Testis (tissue), 3 donors: ENCODE results near the gene PROSER3. TPM values are rescaled to one million over a fixed set of nuclear protein-coding genes. Genes with fewer than 3 reads are reported as not detected.

ENCODE experiments used
- DNase-seq: peaks from one replicate; pipeline ENCODE4 v3.0.0-alpha.2; 2019
- H3K27ac ChIP-seq, 2 donors: fragments of 200-600 bp; sonication (generic); one replicate each; pipeline ENCODE4 v1.5.1; 2019
- H3K27me3 ChIP-seq: fragments of 200-600 bp; sonication (generic); one replicate; pipeline ENCODE4 v1.5.1; 2019
- H3K36me3 ChIP-seq: fragments of 200-600 bp; sonication (generic); one replicate; pipeline ENCODE4 v1.5.1; 2017; ENCODE audit warnings: low read depth; ENCODE audit errors: missing control alignments
- H3K4me1 ChIP-seq: fragments of 200-600 bp; sonication (generic); one replicate; pipeline ENCODE4 v1.5.1; 2019
- H3K4me3 ChIP-seq, 2 donors: fragments of 200-600 bp; sonication (generic); one replicate each; pipeline ENCODE4 v1.5.1; 2017 to 2019
- H3K9me3 ChIP-seq: fragments of 200-600 bp; sonication (generic); one replicate; pipeline ENCODE4 v1.5.1; 2017
- CTCF ChIP-seq, 3 experiments: fragments of 450-650 bp in 2 of 3; fragments of 200-600 bp in 1 of 3; sonication (generic) in 1 of 3; IDR thresholded peaks; one replicate each; pipeline ENCODE4 v1.5.1; 2016 to 2019; ENCODE audit warnings: antibody characterized with exemption in 3 of 3, mild to moderate bottlenecking in 2 of 3, moderate library complexity in 1 of 3
- POLR2A ChIP-seq: fragments of 450-650 bp; IDR thresholded peaks from one replicate; pipeline ENCODE4 v1.6.1; 2017; ENCODE audit warnings: antibody characterized with exemption, mild to moderate bottlenecking, moderate library complexity
- WGBS, 2 donors: methylation state at CpG; one replicate each; pipeline ENCODE4 v1.1.5; 2018; 5-methylcytosine and 5-hydroxymethylcytosine counted together
- intact Hi-C: fragments of 100-400 bp; cut with DNase I; formaldehyde crosslinking; loops from one replicate; pipeline ENCODE4 v1.15.1; 2023; ENCODE audit warnings: low total_unique reads
- polyA plus RNA-seq: library from polyadenylated mRNA; stranded (reverse); fragments of 350-450 nt; fragmentation: Illumina TruSeq; extraction: RNeasy Lipid Tissue Mini Kit (QIAGEN cat#74804); gene quantifications from one replicate; pipeline ENCODE4 v1.2.3, GENCODE V29; 2014; ENCODE audit warnings: low read depth, low replicate concordance; ENCODE audit not compliant: insufficient read depth
- total RNA-seq, 2 donors: library from RNA; depleted of rRNA; stranded (reverse); fragments of >200 nt; gene quantifications; one replicate each; pipeline ENCODE4 v1.2.3, GENCODE V29; 2016

The PROSER3 gene
- total and polyA plus RNA-seq, 3 donors from 2014 or later = 48.3 to 75.9 (median 72.0) TPM

- WGBS, 2 donors = 80 to 94% methylated on average over 2 of the region's 2 CpGs
- Histone ChIP-seq H3K9me3 (no peaks in the 10 kb centered on the region), H3K4me3 (no peak overlapping the region), H3K27ac (no peak overlapping the region), H3K27me3 (no peaks in the 10 kb centered on the region), H3K36me3 (no peaks in the 10 kb centered on the region), H3K4me1 (peaks cover 10% of the 10 kb centered on the region)
- TF ChIP-seq POLR2A (no peak), CTCF (IDR thresholded peaks at IDR 0.05) (no peak)
- DNase-seq = no peak
- intact Hi-C loops = loop anchor here (10.0 kb wide), 1 partner anchor 169 kb away; the partner anchor contains the start of gene TMEM147
These were observed 44.5 kb upstream of the PROSER3 start for GRCh38 chr19:35713506-35713850.

- Histone ChIP-seq H3K4me1 (peaks cover 12% of the 10 kb centered on the region), H3K4me3 (no peak overlapping the region), H3K9me3 (no peaks in the 10 kb centered on the region), H3K27ac (no peak overlapping the region), H3K27me3 (no peaks in the 10 kb centered on the region), H3K36me3 (no peaks in the 10 kb centered on the region)
- intact Hi-C loops = loop anchor here (10.0 kb wide), 1 partner anchor 169 kb away; the partner anchor contains the start of gene TMEM147
- no peak for DNase-seq
- TF ChIP-seq CTCF (IDR thresholded peaks at IDR 0.05) = no peak
- no peak for TF ChIP-seq POLR2A
- WGBS, 2 donors = 79 to 89% methylated on average over 10 to 12 of the region's 12 CpGs
These were observed 44.0 kb upstream of the PROSER3 start for GRCh38 chr19:35713904-35714495.

GRCh38 chr19:35714601-35715354 is 43.2 kb upstream of the PROSER3 start:
- no peak overlapping the region for H3K4me3 ChIP-seq
- 70 to 78% methylated on average over 10 to 14 of the region's 14 CpGs for WGBS, 2 donors
- peaks cover 20% of the 10 kb centered on the region for H3K4me1 ChIP-seq
- intact Hi-C loops = loop anchor here (10.0 kb wide), 1 partner anchor 170 kb away; the partner anchor contains the start of gene TMEM147
- no peaks in the 10 kb centered on the region for H3K27me3 ChIP-seq
- DNase-seq = no peak
- no peak overlapping the region for H3K27ac ChIP-seq
- no peak for TF ChIP-seq CTCF (IDR thresholded peaks at IDR 0.05)
- TF ChIP-seq POLR2A = no peak
- H3K36me3 ChIP-seq = no peaks in the 10 kb centered on the region
- H3K9me3 ChIP-seq = no peaks in the 10 kb centered on the region

- H3K4me1 ChIP-seq = peaks cover 25% of the 10 kb centered on the region
- no peaks in the 10 kb centered on the region for H3K36me3 ChIP-seq
- no peaks in the 10 kb centered on the region for H3K9me3 ChIP-seq
- intact Hi-C loops = loop anchor here (10.0 kb wide), 1 partner anchor 171 kb away; the partner anchor contains the start of gene TMEM147
- DNase-seq = no peak
- no peak overlapping the region for H3K27ac ChIP-seq
- no peak overlapping the region for H3K4me3 ChIP-seq
- TF ChIP-seq CTCF (IDR thresholded peaks at IDR 0.05) (no peak), POLR2A (no peak)
- H3K27me3 ChIP-seq = no peaks in the 10 kb centered on the region
- WGBS, 2 donors = 60 to 77% methylated on average over 1 to 7 of the region's 7 CpGs
These were observed 42.6 kb upstream of the PROSER3 start for GRCh38 chr19:35715355-35715809.
